ENCODE measurements around the gene FAR2. TPM values are rescaled to one million over a fixed set of nuclear protein-coding genes. Genes with fewer than 3 reads are reported as not detected.

The FAR2 gene
- total RNA-seq, 1 experiment from 2014 or later = 22.1 TPM

DNA sequence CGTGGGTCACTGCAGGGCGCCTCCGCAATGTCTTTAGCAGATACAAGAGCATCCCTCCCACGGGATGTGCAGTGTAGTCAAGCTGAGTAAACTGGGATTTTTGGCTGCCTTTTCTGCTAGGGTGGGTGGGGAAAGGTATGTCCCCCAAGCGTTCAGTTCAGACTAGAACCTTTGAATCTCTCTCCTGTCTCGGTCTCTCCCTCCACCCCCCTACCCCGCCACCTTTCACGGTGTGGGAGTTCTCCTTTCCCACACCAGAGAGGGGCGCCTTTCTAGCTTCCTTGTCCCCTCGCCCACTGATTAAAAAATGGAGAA, 525 bp upstream of the FAR2 start:
- no peak overlapping the region for H3K27ac ChIP-seq (ENCODE audit: insufficient read length, low read depth, low read length)
- H4K8ac ChIP-seq (replicated peaks; ENCODE audit: insufficient read length, low read depth, low read length) = no peak overlapping the region
- peak overlapping the region; percentile 84 to 91 for H3K4me3 Mint-ChIP-seq

More for the DNA sequence above, 525 bp upstream of the FAR2 start:
- no peak overlapping the region for H2AFZ ChIP-seq (ENCODE audit: low read length)
- Mint-ChIP-seq H3K9me3 (peaks cover 0 to 6% of the 10 kb centered on the region in 2 experiments; a peak in 3 of 5 replicates), H3K36me3 (ENCODE audit: insufficient read depth in 1 of 3, low read depth in 3 of 3) (peaks cover 0 to 6% (median 6%) of the 10 kb centered on the region in 3 experiments; a peak in 3 of 7 replicates), H3K27me3 (ENCODE audit: low read depth) (peaks cover 9% of the 10 kb centered on the region), H3K4me1 (peaks cover 43 to 47% of the 10 kb centered on the region in 2 experiments), H3K27ac (peak overlapping the region; percentile 55 to 98 (median 97); a peak in 6 of 7 replicates)
- H3K23me2 ChIP-seq (ENCODE audit: insufficient read length, low read depth, low read length, poor library complexity, severe bottlenecking) = peaks cover 19% of the 10 kb centered on the region
- H2BK20ac ChIP-seq (ENCODE audit: low read depth, low read length, poor library complexity, severe bottlenecking) = no peak overlapping the region
- H3K79me2 ChIP-seq (ENCODE audit: insufficient read depth, low read length) = no peaks in the 10 kb centered on the region
- TF ChIP-seq, protein P1, sequence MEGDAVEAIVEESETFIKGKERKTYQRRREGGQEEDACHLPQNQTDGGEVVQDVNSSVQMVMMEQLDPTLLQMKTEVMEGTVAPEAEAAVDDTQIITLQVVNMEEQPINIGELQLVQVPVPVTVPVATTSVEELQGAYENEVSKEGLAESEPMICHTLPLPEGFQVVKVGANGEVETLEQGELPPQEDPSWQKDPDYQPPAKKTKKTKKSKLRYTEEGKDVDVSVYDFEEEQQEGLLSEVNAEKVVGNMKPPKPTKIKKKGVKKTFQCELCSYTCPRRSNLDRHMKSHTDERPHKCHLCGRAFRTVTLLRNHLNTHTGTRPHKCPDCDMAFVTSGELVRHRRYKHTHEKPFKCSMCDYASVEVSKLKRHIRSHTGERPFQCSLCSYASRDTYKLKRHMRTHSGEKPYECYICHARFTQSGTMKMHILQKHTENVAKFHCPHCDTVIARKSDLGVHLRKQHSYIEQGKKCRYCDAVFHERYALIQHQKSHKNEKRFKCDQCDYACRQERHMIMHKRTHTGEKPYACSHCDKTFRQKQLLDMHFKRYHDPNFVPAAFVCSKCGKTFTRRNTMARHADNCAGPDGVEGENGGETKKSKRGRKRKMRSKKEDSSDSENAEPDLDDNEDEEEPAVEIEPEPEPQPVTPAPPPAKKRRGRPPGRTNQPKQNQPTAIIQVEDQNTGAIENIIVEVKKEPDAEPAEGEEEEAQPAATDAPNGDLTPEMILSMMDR (conservative IDR thresholded peaks at IDR 0.05) = no peak; the same call in 2 of the 3 replicates
- H2BK12ac ChIP-seq (ENCODE audit: insufficient read length, low read depth, low read length) = no peak overlapping the region
- peak overlapping the region; percentile 88 for H3K9ac ChIP-seq (ENCODE audit: extremely low read depth, insufficient read length, low read length)
- peak overlapping the region; percentile 99; the same call in 1 of the 2 replicates for H3K14ac ChIP-seq (ENCODE audit: insufficient read depth, low read length)
- no peak overlapping the region for H3K56ac ChIP-seq (ENCODE audit: insufficient read length, low read depth, low read length)
- peak overlapping the region; percentile 83 for H3K18ac ChIP-seq (ENCODE audit: insufficient read length, low read depth, low read length)
- no peaks in the 10 kb centered on the region for H3K9me3 ChIP-seq (ENCODE audit: control insufficient read depth, low read depth, low read length)
- no peak overlapping the region for H2BK5ac ChIP-seq (ENCODE audit: insufficient read length, low read length)
- H2BK15ac ChIP-seq (ENCODE audit: low read depth, low read length) = no peak overlapping the region
- peaks cover 2% of the 10 kb centered on the region; the same call in 1 of the 2 replicates for H3K4me1 ChIP-seq (ENCODE audit: insufficient read depth, low read length)
- no peak overlapping the region for H4K5ac ChIP-seq (ENCODE audit: insufficient read length, low read depth, low read length)
- no peak overlapping the region for H2BK120ac ChIP-seq (ENCODE audit: low read depth, low read length, poor library complexity, severe bottlenecking)
- H3K79me1 ChIP-seq (ENCODE audit: insufficient read depth, low read depth, low read length, poor library complexity, severe bottlenecking) = no peaks in the 10 kb centered on the region
- no peak overlapping the region for H3T11ph ChIP-seq (ENCODE audit: low read length)
- H4K91ac ChIP-seq (ENCODE audit: insufficient read length, low read depth, low read length) = peak overlapping the region; percentile 98
- no CpG with 5 or more reads among the region's 10 CpGs for WGBS (ENCODE audit: extremely low coverage, insufficient read length, low lambda C conversion rate)
- no peak for DNase-seq
- no peak overlapping the region for H2AK5ac ChIP-seq (ENCODE audit: insufficient read length, low read length)
- no peaks in the 10 kb centered on the region for H4K20me1 ChIP-seq (ENCODE audit: control insufficient read depth, insufficient read depth, insufficient read length)
- H3K23ac ChIP-seq (ENCODE audit: insufficient read length, low read depth, low read length) = no peak overlapping the region
- H3K27me3 ChIP-seq (ENCODE audit: insufficient read depth, low read length) = no peaks in the 10 kb centered on the region
- H3K4me2 ChIP-seq (ENCODE audit: insufficient read depth, insufficient read length, low read length) = peak overlapping the region; percentile 65
- no peak overlapping the region; the same call in 1 of the 2 replicates for H3K4ac ChIP-seq (ENCODE audit: low read depth, low read length)
